CD14-positive monocyte (primary cell): ENCODE measurements around the gene WASF2. TPM values are rescaled to one million over a fixed set of nuclear protein-coding genes. Genes with fewer than 3 reads are reported as not detected.
A peak's percentile ranks its signal among the peaks of the same experiment; 100 is the strongest.
"Not testable (repeated sequence)": the region's sequence is repeated elsewhere in the genome, so short reads cannot be mapped to it uniquely, and the experiment has no call there.

Source experiments
- DNase-seq, 3 donors: peaks; one replicate each; pipeline ENCODE4 v3.0.0-alpha.2; 2011 to 2022
- H2AFZ ChIP-seq: 2 replicates; pipeline ENCODE4 v1.6.0; 2012; ENCODE audit warnings: mild to moderate bottlenecking, low read depth, low read length, inconsistent platforms; ENCODE audit not compliant: insufficient read depth, poor library complexity, severe bottlenecking
- H3K27ac ChIP-seq, 2 donors: 1 replicate in 1 of 2; 2 replicates in 1 of 2; pipeline ENCODE4 v1.5.1; 2012 to 2013; ENCODE audit warnings: low read length in 2 of 2, control low read depth in 1 of 2, inconsistent platforms in 1 of 2, low read depth in 1 of 2, mild to moderate bottlenecking in 1 of 2
- H3K27me3 ChIP-seq, 2 donors: one replicate each; pipeline versions ENCODE4 v1.6.0 to v1.6.1; 2011 to 2013; ENCODE audit warnings: low read length in 2 of 2; ENCODE audit not compliant: control insufficient read depth in 2 of 2, insufficient read depth in 2 of 2
- H3K36me3 ChIP-seq, 2 donors: replicated peaks in 1 of 2; 1 replicate in 1 of 2; 2 replicates in 1 of 2; pipeline versions ENCODE4 v1.5.1 to v1.6.1; 2012 to 2013; ENCODE audit warnings: low read length in 2 of 2, control low read depth in 1 of 2, inconsistent platforms in 1 of 2, mild to moderate bottlenecking in 1 of 2; ENCODE audit not compliant: insufficient read depth in 2 of 2, control insufficient read depth in 1 of 2
- H3K4me1 ChIP-seq, 2 donors: 1 replicate in 1 of 2; 2 replicates in 1 of 2; pipeline versions ENCODE4 v1.5.1 to v1.6.1; 2012 to 2013; ENCODE audit warnings: low read length in 2 of 2, control low read depth in 1 of 2, inconsistent platforms in 1 of 2, mild to moderate bottlenecking in 1 of 2, moderate library complexity in 1 of 2; ENCODE audit not compliant: insufficient read depth in 2 of 2, control insufficient read depth in 1 of 2
- H3K4me2 ChIP-seq: replicated peaks from 2 replicates; pipeline ENCODE3; 2012; ENCODE audit warnings: low read length, moderate library complexity, mild to moderate bottlenecking; ENCODE audit not compliant: poor library complexity, severe bottlenecking; ENCODE audit errors: extremely low read depth
- H3K4me3 ChIP-seq, 3 experiments: fragments of 200-600 bp in 1 of 3; sonication (generic) in 1 of 3; replicated peaks in 1 of 3; 1 replicate in 2 of 3; 2 replicates in 1 of 3; pipeline ENCODE4 v1.5.1; 2011 to 2013; ENCODE audit warnings: low read length in 3 of 3, mild to moderate bottlenecking in 3 of 3, control low read depth in 2 of 3, low read depth in 2 of 3, inconsistent platforms in 1 of 3, moderate library complexity in 1 of 3
- H3K79me2 ChIP-seq: 2 replicates; pipeline ENCODE4 v1.6.0; 2012; ENCODE audit warnings: mild to moderate bottlenecking, control low read depth, inconsistent platforms, low read length, moderate library complexity; ENCODE audit not compliant: insufficient read depth
- H3K9ac ChIP-seq: 2 replicates; pipeline ENCODE4 v1.6.0; 2017; ENCODE audit warnings: low read length, mild to moderate bottlenecking; ENCODE audit not compliant: insufficient read depth, poor library complexity, severe bottlenecking
- H3K9me3 ChIP-seq, 2 donors: replicated peaks in 1 of 2; 1 replicate in 1 of 2; 2 replicates in 1 of 2; pipeline versions ENCODE4 v1.5.1 to v1.6.1; 2012 to 2013; ENCODE audit warnings: low read length in 2 of 2, control low read depth in 1 of 2; ENCODE audit not compliant: control insufficient read depth in 1 of 2, insufficient read depth in 1 of 2
- H4K20me1 ChIP-seq: 2 replicates; pipeline ENCODE4 v1.6.0; 2012; ENCODE audit warnings: mild to moderate bottlenecking, low read length, control low read depth, moderate library complexity; ENCODE audit not compliant: insufficient read depth
- H3K27ac Mint-ChIP-seq, 7 donors: one replicate each; pipeline ENCODE4 v1.8.0; 2020; ENCODE audit warnings: mild to moderate bottlenecking in 7 of 7, mixed read lengths in 7 of 7, moderate library complexity in 6 of 7, inconsistent platforms in 2 of 7
- H3K27me3 Mint-ChIP-seq, 3 donors: one replicate each; pipeline ENCODE4 v1.8.0; 2021 to 2022; ENCODE audit warnings: low read depth in 3 of 3, mild to moderate bottlenecking in 3 of 3, mixed read lengths in 3 of 3, moderate library complexity in 3 of 3, inconsistent platforms in 1 of 3
- H3K36me3 Mint-ChIP-seq, 2 donors: one replicate each; pipeline ENCODE4 v1.8.0; 2020; ENCODE audit warnings: mixed read lengths in 2 of 2, inconsistent platforms in 1 of 2, mild to moderate bottlenecking in 1 of 2
- H3K4me1 Mint-ChIP-seq: one replicate; pipeline ENCODE4 v1.8.0; 2020; ENCODE audit warnings: mild to moderate bottlenecking, mixed read lengths
- H3K4me3 Mint-ChIP-seq, 2 donors: one replicate each; pipeline ENCODE4 v1.8.0; 2020; ENCODE audit warnings: mild to moderate bottlenecking in 2 of 2, mixed read lengths in 2 of 2, moderate library complexity in 1 of 2
- H3K9me3 Mint-ChIP-seq, 7 donors: one replicate each; pipeline ENCODE4 v1.8.0; 2020 to 2022; ENCODE audit warnings: mixed read lengths in 7 of 7, mild to moderate bottlenecking in 6 of 7, moderate library complexity in 6 of 7, inconsistent platforms in 2 of 7
- CTCF ChIP-seq: fragments of 200-600 bp; IDR thresholded peaks from one replicate; pipeline ENCODE4 v1.8.0; 2022; ENCODE audit warnings: antibody characterized with exemption, mild to moderate bottlenecking
- WGBS: methylation state at CpG from one replicate; pipeline ENCODE4 v1.1.5; 2013; ENCODE audit warnings: missing lambda C conversion rate; ENCODE audit not compliant: insufficient coverage; 5-methylcytosine and 5-hydroxymethylcytosine counted together
- intact Hi-C, 2 donors: fragments of 100-400 bp; cut with micrococcal nuclease; formaldehyde crosslinking; loops; one replicate each; pipeline versions ENCODE4 v1.15.0 to v1.15.1; 2023
- polyA plus RNA-seq, 3 donors: library from polyadenylated mRNA; depleted of rRNA in 1 of 3; unstranded in 2 of 3; stranded (reverse) in 1 of 3; fragments of 300-500 nt in 2 of 3; fragments of >200 nt in 1 of 3; fragmentation: Illumina TruSeq in 2 of 3; gene quantifications; 1 replicate in 2 of 3; 2 replicates in 1 of 3; pipeline ENCODE4 v1.2.3, GENCODE V29; 2012 to 2021

Gene WASF2
- polyA plus RNA-seq, 3 donors, result 53.5 to 91.6 (median 86.4) TPM

GRCh38 chr1:27406362-27406680 is 83.6 kb downstream of the WASF2 start:
- Histone ChIP-seq H3K36me3 (peaks cover 52 to 57% of the 10 kb centered on the region in 2 donors), H3K4me1 (peaks cover 26 to 32% of the 10 kb centered on the region in 2 donors), H3K9ac (no peak overlapping the region), H3K27me3 (no peaks in the 10 kb centered on the region), H3K4me3 (no peak overlapping the region), H3K27ac (no peak overlapping the region), H3K4me2 (no peak overlapping the region), H3K9me3 (no peaks in the 10 kb centered on the region), H3K79me2 (no peaks in the 10 kb centered on the region), H2AFZ (no peak overlapping the region), H4K20me1 (peaks cover 96% of the 10 kb centered on the region)
- WGBS, result 96% methylated on average over 3 of the region's 4 CpGs
- Mint-ChIP-seq H3K4me3 (no peak overlapping the region), H3K36me3 (peaks cover 54 to 67% of the 10 kb centered on the region in 2 donors), H3K4me1 (peaks cover 41% of the 10 kb centered on the region), H3K27ac (peak overlapping the region in 1 of 7 donors; percentile 10), H3K27me3 (peaks cover 0 to 2% (median 2%) of the 10 kb centered on the region in 3 donors), H3K9me3 (no peaks in the 10 kb centered on the region)
- intact Hi-C loops, result loop anchor here in 1 of 2 donors (10.0 kb wide), 1 partner anchor 258 kb away; no protein-coding TSS in a partner anchor
- DNase-seq, result no peak
- no peak for TF ChIP-seq CTCF

GRCh38 chr1:27405598-27406361 is 84.2 kb downstream of the WASF2 start:
- 97% methylated on average over 11 of the region's 18 CpGs for WGBS
- not testable (repeated sequence) for H3K4me2 ChIP-seq, H3K27ac ChIP-seq, H3K9me3 Mint-ChIP-seq, H2AFZ ChIP-seq, H3K9me3 ChIP-seq, H3K4me3 Mint-ChIP-seq, H3K27me3 ChIP-seq, H3K4me3 ChIP-seq, DNase-seq, H3K79me2 ChIP-seq, H3K27me3 Mint-ChIP-seq, H3K9ac ChIP-seq
- peaks cover 48 to 62% of the 10 kb centered on the region in 2 donors for H3K36me3 Mint-ChIP-seq
- Histone ChIP-seq H3K4me1 (peaks cover 26 to 32% of the 10 kb centered on the region in 2 donors), H4K20me1 (peaks cover 93% of the 10 kb centered on the region), H3K36me3 (peaks cover 47 to 52% of the 10 kb centered on the region in 2 donors)
- peak overlapping the region in 2 of 7 donors; percentile 10 to 65 for H3K27ac Mint-ChIP-seq
- peaks cover 41% of the 10 kb centered on the region for H3K4me1 Mint-ChIP-seq
- intact Hi-C loops, result loop anchor here in 1 of 2 donors (10.0 kb wide), 1 partner anchor 259 kb away; no protein-coding TSS in a partner anchor
